Liver (tissue), 3 donors: ENCODE results near the gene ABCC1.

Experiments used
- ATF3 ChIP-seq: IDR thresholded peaks from 2 replicates; pipeline ENCODE4 v1.6.1; 2016; ENCODE audit warnings: antibody characterized with exemption
- CTCF ChIP-seq: fragments of 150-350 bp; IDR thresholded peaks from 2 replicates; pipeline ENCODE4 v1.5.1; 2017; ENCODE audit warnings: improper control_type of control experiment, low read depth, low read length; ENCODE audit not compliant: missing input control
- EGR1 ChIP-seq, 2 donors: IDR thresholded peaks; 2 replicates each; pipeline ENCODE4 v1.6.1; 2016 to 2018; ENCODE audit warnings: antibody characterized with exemption in 2 of 2, low read depth in 2 of 2
- JUND ChIP-seq, 2 donors: IDR thresholded peaks; 2 replicates each; pipeline ENCODE4 v1.6.1; 2016; ENCODE audit warnings: antibody characterized with exemption in 2 of 2
- MAX ChIP-seq: IDR thresholded peaks from 2 replicates; pipeline ENCODE4 v1.6.1; 2016; ENCODE audit warnings: antibody characterized with exemption
- NR2F2 ChIP-seq: IDR thresholded peaks from 2 replicates; pipeline ENCODE4 v1.6.1; 2016; ENCODE audit warnings: antibody characterized with exemption
- RAD21 ChIP-seq, 2 donors: IDR thresholded peaks; 2 replicates each; pipeline ENCODE4 v1.6.1; 2016; ENCODE audit warnings: antibody characterized with exemption in 2 of 2, mild to moderate bottlenecking in 2 of 2
- REST ChIP-seq: IDR thresholded peaks from 2 replicates; pipeline ENCODE4 v1.6.1; 2016; ENCODE audit warnings: antibody characterized with exemption, mild to moderate bottlenecking
- SP1 ChIP-seq: IDR thresholded peaks from 2 replicates; pipeline ENCODE4 v1.6.1; 2018; ENCODE audit warnings: antibody characterized with exemption, mild to moderate bottlenecking
- TAF1 ChIP-seq: conservative IDR thresholded peaks from 2 replicates; pipeline ENCODE4 v1.6.1; 2016; ENCODE audit warnings: antibody characterized with exemption, mild to moderate bottlenecking
- YY1 ChIP-seq: IDR thresholded peaks from 2 replicates; pipeline ENCODE4 v1.6.1; 2016; ENCODE audit warnings: antibody characterized with exemption, mild to moderate bottlenecking
- donor health status: healthy.
- donor health status: healthy.

GRCh38 chr16:15951852-15952251 lies 2.4 kb downstream of the ABCC1 start:
- TF ChIP-seq NR2F2 (no peak), CTCF (no peak), MAX (no peak), TAF1 (no peak), REST (no peak), JUND (IDR thresholded peaks at IDR 0.05) (no peak), YY1 (no peak), SP1 (no peak), EGR1 (IDR thresholded peaks at IDR 0.05; ENCODE audit: low read depth in 2 of 2) (no peak), RAD21 (IDR thresholded peaks at IDR 0.05) (no peak), ATF3 (no peak)
